GM06990 (cell line): Measurements from ENCODE around the gene PTRH1.

ENCODE experiments used
- DNase-seq: peaks from one replicate; pipeline ENCODE4 v3.0.0-alpha.2; 2011; ENCODE audit not compliant: insufficient read length; ENCODE audit errors: extremely low read depth
- H3K27me3 ChIP-seq: replicated peaks from 2 replicates; pipeline ENCODE4 v1.6.0; 2011; ENCODE audit warnings: low read length; ENCODE audit not compliant: control insufficient read depth, insufficient read depth
- H3K36me3 ChIP-seq: 2 replicates; pipeline ENCODE4 v1.5.1; 2011; ENCODE audit warnings: low read length; ENCODE audit not compliant: control insufficient read depth, insufficient read depth
- H3K4me3 ChIP-seq: replicated peaks from 2 replicates; pipeline ENCODE4 v1.5.1; 2011; ENCODE audit warnings: low read depth, mild to moderate bottlenecking, control low read depth, low read length
- TF ChIP-seq, protein P1 (sequence below): IDR thresholded peaks from 2 replicates; pipeline ENCODE4 v1.5.1; 2011; ENCODE audit warnings: low read length, control low read depth, mild to moderate bottlenecking, inconsistent platforms; ENCODE audit not compliant: insufficient read depth, poor library complexity, severe bottlenecking

The PTRH1 gene, protein sequence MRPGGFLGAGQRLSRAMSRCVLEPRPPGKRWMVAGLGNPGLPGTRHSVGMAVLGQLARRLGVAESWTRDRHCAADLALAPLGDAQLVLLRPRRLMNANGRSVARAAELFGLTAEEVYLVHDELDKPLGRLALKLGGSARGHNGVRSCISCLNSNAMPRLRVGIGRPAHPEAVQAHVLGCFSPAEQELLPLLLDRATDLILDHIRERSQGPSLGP

DNA sequence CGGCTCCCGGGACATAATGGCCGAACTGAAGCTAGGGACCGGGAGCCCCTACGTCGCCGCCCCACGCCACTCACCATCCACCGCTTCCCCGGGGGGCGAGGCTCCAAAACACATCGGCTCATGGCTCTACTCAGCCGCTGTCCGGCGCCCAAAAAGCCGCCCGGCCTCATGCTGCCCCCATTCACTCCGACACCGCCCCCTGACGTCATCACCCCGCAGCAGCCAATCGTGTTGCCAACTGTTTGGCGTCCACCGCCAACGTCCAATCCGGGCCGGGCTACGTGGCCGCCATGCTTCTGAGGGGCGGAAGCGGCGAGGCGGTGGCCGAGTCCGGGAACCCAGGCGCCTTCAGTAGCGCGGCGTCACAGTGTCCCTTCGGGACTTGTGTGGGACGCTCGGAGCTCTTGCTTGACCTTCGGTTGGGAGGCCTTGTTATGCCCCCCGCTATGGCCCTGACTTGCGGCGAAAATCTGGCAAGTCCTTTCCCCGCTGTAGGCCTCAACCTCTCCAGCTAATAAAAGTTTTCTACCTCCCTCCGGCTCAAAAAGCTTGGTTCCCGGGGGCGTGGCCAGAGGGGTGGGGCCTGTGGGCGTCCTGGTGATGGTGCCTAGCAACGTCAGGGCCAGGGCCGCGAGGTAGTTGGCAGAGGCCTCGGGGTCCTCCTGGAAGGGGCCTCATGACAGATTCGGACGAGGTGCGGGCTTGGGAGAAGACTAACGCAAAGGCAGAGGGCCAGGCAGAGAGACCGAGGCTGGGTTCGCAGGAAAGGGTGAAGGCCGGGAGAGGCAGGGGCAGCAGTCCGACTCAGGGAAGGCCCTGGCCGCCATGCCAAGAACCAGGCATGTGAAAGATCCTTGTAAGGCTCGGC is at the start of gene PTRH1, which contains the start of gene TTC16:
TSS of gene PTRH1 (minus strand) at position 194 of the 868 bp plus-strand sequence. CDS start at position 170, 24 bp downstream.
TSS of gene TTC16 (plus strand) at position 610 of the 868 bp plus-strand sequence. CDS start at position 677, 67 bp downstream.
- peak; percentile 95 for DNase-seq
- H3K4me3 ChIP-seq = peak within 1 kb of the TSS; percentile 91
- H3K36me3 ChIP-seq = no peaks in the 10 kb centered on the region; the same call in 1 of the 2 replicates
- H3K27me3 ChIP-seq = no peaks in the 10 kb centered on the region
- TF ChIP-seq, protein P1, sequence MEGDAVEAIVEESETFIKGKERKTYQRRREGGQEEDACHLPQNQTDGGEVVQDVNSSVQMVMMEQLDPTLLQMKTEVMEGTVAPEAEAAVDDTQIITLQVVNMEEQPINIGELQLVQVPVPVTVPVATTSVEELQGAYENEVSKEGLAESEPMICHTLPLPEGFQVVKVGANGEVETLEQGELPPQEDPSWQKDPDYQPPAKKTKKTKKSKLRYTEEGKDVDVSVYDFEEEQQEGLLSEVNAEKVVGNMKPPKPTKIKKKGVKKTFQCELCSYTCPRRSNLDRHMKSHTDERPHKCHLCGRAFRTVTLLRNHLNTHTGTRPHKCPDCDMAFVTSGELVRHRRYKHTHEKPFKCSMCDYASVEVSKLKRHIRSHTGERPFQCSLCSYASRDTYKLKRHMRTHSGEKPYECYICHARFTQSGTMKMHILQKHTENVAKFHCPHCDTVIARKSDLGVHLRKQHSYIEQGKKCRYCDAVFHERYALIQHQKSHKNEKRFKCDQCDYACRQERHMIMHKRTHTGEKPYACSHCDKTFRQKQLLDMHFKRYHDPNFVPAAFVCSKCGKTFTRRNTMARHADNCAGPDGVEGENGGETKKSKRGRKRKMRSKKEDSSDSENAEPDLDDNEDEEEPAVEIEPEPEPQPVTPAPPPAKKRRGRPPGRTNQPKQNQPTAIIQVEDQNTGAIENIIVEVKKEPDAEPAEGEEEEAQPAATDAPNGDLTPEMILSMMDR = no peak

GRCh38 chr9:127763918-127764384 is 48.5 kb upstream of the PTRH1 start:
- no peaks in the 10 kb centered on the region for H3K27me3 ChIP-seq
- peaks cover 16% of the 10 kb centered on the region for H3K36me3 ChIP-seq
- H3K4me3 ChIP-seq = no peak overlapping the region
- DNase-seq = no peak
- TF ChIP-seq, protein P1 = peak; percentile 47

DNA sequence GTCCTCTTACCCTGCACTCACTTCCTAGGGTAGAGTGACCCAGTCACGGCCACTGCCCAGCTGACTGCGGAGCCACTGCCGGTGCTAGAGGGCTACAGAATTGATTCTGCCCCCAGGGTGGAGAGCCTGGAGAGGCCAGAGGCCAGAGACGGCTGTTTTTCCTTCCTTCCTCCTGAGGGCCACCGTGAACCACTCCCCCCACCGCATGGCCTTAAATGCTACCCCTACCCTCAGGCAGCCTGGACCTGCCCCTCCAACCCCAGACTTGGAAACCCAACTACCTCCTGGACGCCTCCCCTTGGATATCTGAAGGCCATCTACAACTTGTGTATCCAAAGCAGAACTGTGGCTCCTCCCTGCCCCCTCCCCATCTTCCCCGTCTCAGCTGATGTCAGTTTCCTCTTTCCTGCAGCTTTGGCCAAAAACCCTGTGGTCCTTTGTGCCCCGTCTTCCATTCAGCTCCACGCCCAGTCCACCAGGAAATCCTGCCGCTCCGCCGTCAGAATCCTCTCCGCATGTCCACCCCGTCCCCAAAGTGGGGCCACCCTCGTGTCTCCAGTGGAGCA is 46.7 kb upstream of the PTRH1 start:
- H3K4me3 ChIP-seq = no peak overlapping the region
- no peak for DNase-seq
- no peaks in the 10 kb centered on the region for H3K27me3 ChIP-seq
- TF ChIP-seq, protein P1 = no peak
- peaks cover 15% of the 10 kb centered on the region for H3K36me3 ChIP-seq

GRCh38 chr9:127761491-127761956 is 46.1 kb upstream of the PTRH1 start:
- TF ChIP-seq, protein P1 = no peak
- Histone ChIP-seq H3K27me3 (no peaks in the 10 kb centered on the region), H3K4me3 (no peak overlapping the region), H3K36me3 (peaks cover 9% of the 10 kb centered on the region)
- DNase-seq = no peak

- H3K36me3 ChIP-seq = peaks cover 9% of the 10 kb centered on the region
- H3K27me3 ChIP-seq = no peaks in the 10 kb centered on the region
- DNase-seq = no peak
- TF ChIP-seq, protein P1 = no peak
- no peak overlapping the region for H3K4me3 ChIP-seq
Observed at GRCh38 chr9:127761061-127761460, 45.6 kb upstream of the PTRH1 start.
